H4 (cell line): ENCODE results near the gene SIK3. TPM values are rescaled to one million over a fixed set of nuclear protein-coding genes. Genes with fewer than 3 reads are reported as not detected.

ENCODE experiments used
- DNase-seq: peaks from one replicate; pipeline ENCODE4 v3.0.0-alpha.2; 2015; ENCODE audit warnings: low spot score
- total RNA-seq: library from RNA; depleted of rRNA; stranded (reverse); fragments of >200 nt; shearing (Covaris generic); gene quantifications from 2 replicates; pipeline ENCODE4 v1.2.3, GENCODE V29; 2014

The SIK3 gene
- total RNA-seq, 1 experiment from 2014 or later: 7.8 TPM

- DNase-seq: no peak
Observed at GRCh38 chr11:116868066-116868465, 230.2 kb downstream of the SIK3 start.

GRCh38 chr11:116867619-116868018 is 230.6 kb downstream of the SIK3 start:
- DNase-seq: no peak

GRCh38 chr11:116866804-116867455 is 231.3 kb downstream of the SIK3 start:
- DNase-seq: no peak

GRCh38 chr11:116865696-116866095 is 232.5 kb downstream of the SIK3 start:
- no peak for DNase-seq

- no peak for DNase-seq
Observed at GRCh38 chr11:116864531-116864930, 233.7 kb downstream of the SIK3 start.

GRCh38 chr11:116862951-116863350 is 235.3 kb downstream of the SIK3 start:
- DNase-seq: no peak

GRCh38 chr11:116862185-116862584 is 236.0 kb downstream of the SIK3 start:
- no peak for DNase-seq

- DNase-seq: peak; percentile 25
Observed at GRCh38 chr11:116861539-116861938, 236.7 kb downstream of the SIK3 start.

- DNase-seq: no peak
Observed at GRCh38 chr11:116860303-116860702, 237.9 kb downstream of the SIK3 start.

- no peak for DNase-seq
Observed at GRCh38 chr11:116859175-116859574, 239.1 kb downstream of the SIK3 start.

- no peak for DNase-seq
Observed at GRCh38 chr11:116857936-116858335, 240.3 kb downstream of the SIK3 start.

GRCh38 chr11:116857316-116857715 is 240.9 kb downstream of the SIK3 start:
- DNase-seq: no peak

- no peak for DNase-seq
Observed at GRCh38 chr11:116856423-116856822, 241.8 kb downstream of the SIK3 start.

- no peak for DNase-seq
Observed at GRCh38 chr11:116855413-116855812, 242.8 kb downstream of the SIK3 start.

- peak; percentile 94 for DNase-seq
Observed at GRCh38 chr11:116853461-116854073, 244.7 kb downstream of the SIK3 start.

- no peak for DNase-seq
Observed at GRCh38 chr11:116852261-116853031, 245.8 kb downstream of the SIK3 start.

GRCh38 chr11:116851626-116852025 is 246.6 kb downstream of the SIK3 start:
- DNase-seq: no peak

GRCh38 chr11:116849486-116849885 is 248.7 kb downstream of the SIK3 start:
- no peak for DNase-seq

GRCh38 chr11:116849060-116849459 is 249.2 kb downstream of the SIK3 start:
- DNase-seq: no peak

GRCh38 chr11:116847612-116848011 is 250.6 kb downstream of the SIK3 start:
- no peak for DNase-seq

GRCh38 chr11:116844722-116845121 is 253.5 kb downstream of the SIK3 start:
- DNase-seq: no peak

- DNase-seq: no peak
Observed at GRCh38 chr11:116843661-116844060, 254.6 kb downstream of the SIK3 start.

GRCh38 chr11:116842909-116843308 is 255.3 kb downstream of the SIK3 start:
- DNase-seq: no peak
